GM19455 (cell line): ENCODE results near the gene GAP43.

Source experiments
- ATAC-seq: cut with Tn5 transposase; IDR thresholded peaks from one replicate; pipeline ENCODE4 v1.9.1; 2021; ENCODE audit not compliant: unreplicated experiment

The GAP43 gene, protein sequence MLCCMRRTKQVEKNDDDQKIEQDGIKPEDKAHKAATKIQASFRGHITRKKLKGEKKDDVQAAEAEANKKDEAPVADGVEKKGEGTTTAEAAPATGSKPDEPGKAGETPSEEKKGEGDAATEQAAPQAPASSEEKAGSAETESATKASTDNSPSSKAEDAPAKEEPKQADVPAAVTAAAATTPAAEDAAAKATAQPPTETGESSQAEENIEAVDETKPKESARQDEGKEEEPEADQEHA

DNA sequence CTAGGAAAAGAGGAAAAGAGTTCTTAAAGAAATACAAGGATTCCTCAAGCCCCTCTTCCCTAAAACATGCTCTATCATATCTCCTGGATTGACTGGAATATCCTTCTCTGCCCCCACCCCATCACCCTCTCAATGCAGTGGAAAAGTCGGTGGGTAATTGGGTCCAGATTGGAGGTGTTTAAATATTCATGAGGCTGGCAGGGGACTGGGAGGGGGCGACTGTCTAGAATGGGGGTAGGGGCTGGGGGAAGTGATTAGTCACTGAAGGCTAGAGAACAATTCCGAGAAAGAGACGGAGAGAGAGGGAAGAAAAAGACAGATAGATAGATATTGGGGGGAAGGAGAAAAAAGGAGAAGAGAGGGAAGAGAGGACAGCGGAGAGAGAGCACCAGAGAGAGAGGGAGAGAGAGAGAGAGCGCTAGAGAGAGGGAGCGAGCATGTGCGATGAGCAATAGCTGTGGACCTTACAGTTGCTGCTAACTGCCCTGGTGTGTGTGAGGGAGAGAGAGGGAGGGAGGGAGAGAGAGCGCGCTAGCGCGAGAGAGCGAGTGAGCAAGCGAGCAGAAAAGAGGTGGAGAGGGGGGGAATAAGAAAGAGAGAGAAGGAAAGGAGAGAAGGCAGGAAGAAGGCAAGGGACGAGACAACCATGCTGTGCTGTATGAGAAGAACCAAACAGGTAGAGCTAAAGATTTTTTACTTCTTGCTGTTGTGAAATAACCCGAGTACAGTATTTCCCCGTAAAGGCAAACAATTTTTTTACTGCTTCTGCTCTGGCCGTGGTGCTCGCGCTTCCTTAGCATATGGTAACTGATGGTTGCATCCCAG lies at the start of gene GAP43:
Gene GAP43, plus strand, starts transcription at position 467 of the 825 bp plus-strand sequence. Its CDS starts 180 bp downstream, at position 647.
- no peak for ATAC-seq

- no peak for ATAC-seq
These were observed 46.9 kb upstream of the GAP43 start for GRCh38 chr3:115576325-115576875.

DNA sequence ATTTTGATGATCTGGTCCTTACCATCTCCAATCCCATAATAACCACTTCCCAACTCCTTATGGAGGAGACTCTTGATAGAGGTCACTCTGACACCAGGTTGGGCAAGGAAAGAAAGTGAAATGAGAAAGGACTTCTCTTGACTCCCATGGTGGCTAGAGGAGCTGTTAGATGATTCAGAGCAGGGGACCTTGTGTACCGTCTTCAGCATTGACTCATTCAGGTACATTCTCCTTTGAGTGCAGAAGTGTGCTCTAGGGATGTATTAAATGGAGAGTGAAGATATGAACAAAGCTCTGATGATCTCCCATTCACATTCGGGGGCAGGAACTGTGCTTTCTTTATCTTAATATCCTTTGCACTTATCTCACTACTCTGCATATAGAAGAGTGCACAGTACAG lies 46.3 kb upstream of the GAP43 start:
- no peak for ATAC-seq

GRCh38 chr3:115578331-115578730 lies 45.0 kb upstream of the GAP43 start:
- no peak for ATAC-seq

- no peak for ATAC-seq
These were observed 42.7 kb upstream of the GAP43 start for GRCh38 chr3:115580566-115580965.

GRCh38 chr3:115581362-115582135 lies 41.8 kb upstream of the GAP43 start:
- no peak for ATAC-seq

DNA sequence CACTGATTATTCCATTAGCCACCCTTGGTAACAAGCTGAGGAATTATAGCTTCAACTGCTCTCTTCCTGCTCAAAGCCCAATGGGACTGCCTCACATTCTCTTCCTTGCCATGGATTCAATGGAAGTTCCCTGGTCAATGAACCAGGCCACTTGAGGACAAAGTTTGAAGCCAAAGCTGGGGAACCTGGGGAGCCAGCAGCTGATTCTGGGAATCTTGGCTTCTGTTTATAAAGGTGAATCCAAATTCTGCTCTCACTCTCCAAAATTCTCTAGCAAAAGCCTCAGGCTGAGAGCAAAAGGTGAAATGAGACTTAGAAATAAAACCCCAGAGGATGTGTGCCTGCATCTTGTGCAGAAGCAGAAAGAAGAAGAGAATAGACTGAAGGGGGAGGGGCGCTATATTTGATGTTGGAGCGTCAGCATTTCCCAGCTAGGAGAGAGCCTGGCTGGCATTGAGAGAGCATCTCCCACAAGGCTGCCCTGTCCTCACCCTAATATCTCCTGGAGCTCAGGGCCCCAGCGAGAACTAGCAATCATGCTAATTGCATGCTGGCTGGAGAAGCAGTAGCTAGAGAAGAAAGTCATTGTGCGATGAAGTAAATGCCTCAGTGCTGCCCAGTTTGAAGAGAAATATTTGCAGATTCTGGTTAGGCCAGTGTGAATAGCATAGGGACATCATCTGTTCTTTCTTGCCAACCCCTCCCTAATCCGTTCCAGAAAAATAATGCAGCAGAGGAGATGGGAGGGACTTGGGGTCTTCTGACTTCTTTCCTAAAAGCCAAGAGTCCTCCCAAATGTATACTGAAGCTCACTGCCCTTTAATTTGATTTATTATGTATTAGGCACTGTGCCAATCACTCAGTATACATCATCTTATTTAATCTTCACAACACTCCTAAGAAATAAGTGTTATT lies 34.9 kb upstream of the GAP43 start:
- no peak for ATAC-seq

DNA sequence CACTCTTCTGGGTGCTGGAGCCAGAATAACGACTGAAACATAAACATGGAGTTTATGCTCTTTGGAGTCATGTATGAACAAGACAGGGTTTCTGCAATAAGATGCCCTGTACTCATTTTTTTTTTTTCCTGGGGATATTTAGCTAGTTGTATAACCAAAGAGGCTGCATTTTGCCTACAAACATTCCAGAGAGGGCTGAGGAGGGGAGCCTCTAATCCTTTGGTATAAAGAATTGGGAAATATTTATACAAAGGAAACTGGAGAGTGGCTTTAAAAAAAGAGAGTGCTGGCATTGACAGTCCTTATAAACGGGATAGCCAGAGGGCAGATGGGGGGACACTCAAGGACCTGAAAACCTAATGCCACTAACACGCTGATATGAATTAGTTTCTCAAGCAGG lies 32.4 kb upstream of the GAP43 start:
- no peak for ATAC-seq

DNA sequence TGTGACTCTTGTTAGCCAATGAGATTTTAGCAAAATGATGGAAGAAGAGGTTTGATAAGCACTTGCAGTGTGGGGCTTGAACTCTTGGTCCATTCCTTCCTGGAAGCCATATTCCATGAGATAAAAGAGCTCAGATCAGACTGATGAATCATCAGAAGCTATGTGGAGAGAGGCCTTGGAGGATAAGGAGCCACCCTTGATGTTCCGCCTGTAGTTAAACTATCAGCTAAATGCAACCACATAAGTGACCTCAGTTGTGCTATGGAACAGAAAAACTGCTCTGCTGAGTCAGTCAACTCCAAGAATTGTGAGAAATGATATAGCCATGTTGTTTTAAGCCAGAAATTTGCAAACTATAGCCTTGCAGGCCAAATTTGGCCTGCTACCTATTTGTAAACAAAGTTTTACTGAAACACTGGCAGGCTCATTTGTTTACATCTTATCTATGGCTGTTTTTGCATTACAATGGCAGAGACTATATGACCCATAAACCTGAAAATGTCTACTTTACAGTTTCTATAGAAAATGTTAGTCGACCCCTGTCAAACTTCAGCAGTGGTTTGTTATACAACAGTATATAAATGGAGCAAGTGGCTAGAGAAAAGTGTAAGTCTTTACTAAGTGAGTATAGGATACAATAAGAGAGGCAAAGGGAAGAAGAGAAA lies 27.6 kb upstream of the GAP43 start:
- ATAC-seq: no peak

- no peak for ATAC-seq
These were observed 25.1 kb upstream of the GAP43 start for GRCh38 chr3:115598216-115598615.

DNA sequence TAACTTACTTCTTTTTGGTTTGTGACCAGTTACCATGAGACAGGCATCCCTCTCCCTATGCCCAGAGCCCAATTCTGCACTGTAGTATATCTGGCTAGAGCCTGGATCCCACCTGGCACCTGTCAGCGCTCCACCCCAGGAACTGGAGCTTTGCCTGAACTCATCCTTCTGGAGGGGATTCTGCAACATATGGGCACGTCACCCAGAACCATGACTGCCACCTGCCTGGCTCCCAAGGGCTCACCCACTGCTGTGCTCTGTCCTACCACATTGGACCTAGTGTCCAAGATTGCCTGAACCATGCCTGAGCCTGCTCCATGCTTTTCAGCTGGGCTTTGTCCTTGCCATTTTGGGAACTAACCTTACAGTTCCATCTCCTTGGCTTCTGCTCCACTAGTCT lies 21.1 kb upstream of the GAP43 start:
- ATAC-seq: no peak

GRCh38 chr3:115611630-115612029 lies 11.7 kb upstream of the GAP43 start:
- ATAC-seq: no peak

DNA sequence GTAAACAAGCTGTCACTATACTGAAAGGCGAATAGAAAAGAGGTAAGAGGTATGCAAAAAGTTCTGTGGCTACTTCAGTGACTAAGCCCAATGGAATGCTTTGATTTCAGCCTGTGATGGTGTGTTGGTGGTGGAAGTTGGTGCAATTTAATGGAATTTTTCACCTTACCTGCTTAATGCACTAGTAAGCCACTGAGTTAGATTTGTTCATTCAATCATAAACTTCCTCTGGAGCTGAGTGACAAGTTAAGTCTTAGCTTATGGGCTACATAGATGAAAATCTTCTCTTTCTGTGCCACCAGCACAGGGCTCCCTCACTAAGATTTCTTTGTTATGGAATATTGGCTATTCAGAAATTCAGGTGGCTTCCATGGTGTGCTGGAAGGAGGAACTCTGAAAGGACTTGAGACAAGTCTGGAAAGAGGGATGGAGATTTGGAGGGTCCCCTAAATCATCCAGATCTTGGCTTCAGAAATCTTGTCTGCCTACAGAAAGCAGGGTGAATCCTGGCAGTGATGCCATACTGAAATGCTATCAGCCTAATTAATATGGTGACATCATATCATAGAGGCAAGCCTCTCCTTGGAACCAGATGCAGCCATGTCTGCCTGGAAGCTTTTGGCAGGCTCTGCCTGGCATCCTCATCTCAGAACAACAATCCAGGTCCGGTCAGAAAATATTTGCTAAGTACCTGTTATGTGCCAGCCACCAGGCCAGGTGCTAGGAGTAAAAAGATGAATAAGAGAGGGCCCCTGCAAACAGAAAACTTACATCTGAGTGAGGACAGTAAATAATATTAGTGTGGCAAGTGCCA lies 8.1 kb upstream of the GAP43 start:
- no peak for ATAC-seq

- ATAC-seq: no peak
These were observed 6.8 kb upstream of the GAP43 start for GRCh38 chr3:115616461-115616860.

DNA sequence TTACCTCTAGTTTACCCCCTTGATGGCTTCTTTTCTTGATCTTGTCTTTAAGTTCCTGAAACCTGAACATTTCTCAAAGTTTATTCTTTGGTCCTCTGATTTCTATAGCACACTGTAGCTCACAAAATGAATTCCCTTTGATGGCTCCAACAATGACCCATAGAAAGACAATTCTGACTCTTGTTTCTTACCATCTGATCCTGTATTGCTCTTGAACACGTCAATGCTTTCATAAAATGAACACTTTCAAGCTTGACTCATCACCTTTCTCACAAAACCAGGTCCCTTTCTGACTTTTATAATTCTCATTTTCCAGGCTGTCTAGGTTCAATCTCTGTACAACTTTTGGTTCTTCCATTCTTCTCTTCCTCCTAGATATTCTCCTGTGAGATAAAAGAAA lies 5.7 kb upstream of the GAP43 start:
- no peak for ATAC-seq

- ATAC-seq: no peak
These were observed 875 bp downstream of the GAP43 start for GRCh38 chr3:115624029-115624741.

- no peak for ATAC-seq
These were observed 1.6 kb downstream of the GAP43 start for GRCh38 chr3:115624901-115625300.

DNA sequence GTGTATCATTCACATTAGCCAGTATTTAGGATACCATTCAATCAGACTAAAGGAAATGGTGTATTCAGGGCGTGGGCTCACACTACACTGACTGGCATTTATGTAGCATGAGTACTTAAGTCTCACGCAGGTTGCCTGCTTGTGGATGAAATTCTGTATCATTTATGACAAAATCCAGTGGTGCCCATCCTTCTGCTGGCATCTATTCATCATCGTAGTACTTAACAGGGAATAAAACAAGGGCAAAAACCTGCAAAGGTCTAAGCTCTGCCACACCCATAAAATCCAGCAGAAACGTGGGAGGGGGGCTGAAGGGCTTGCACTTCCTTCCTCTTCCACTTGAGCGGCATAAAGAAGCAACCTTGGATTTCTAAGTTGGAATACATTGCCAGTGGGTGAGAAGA lies 2.7 kb downstream of the GAP43 start:
- no peak for ATAC-seq
